Smooth muscle cell (in vitro differentiated cells): ENCODE measurements around the gene TMEM164. TPM values are rescaled to one million over a fixed set of nuclear protein-coding genes. Genes with fewer than 3 reads are reported as not detected.

Experiments used
- DNase-seq: peaks from one replicate; lab custom pipeline; 2025; ENCODE audit not compliant: unreplicated experiment; lab: John Stamatoyannopoulos, UW
- H2AFZ ChIP-seq: fragments of 200-600 bp; sonication (generic); 2 replicates; pipeline ENCODE4 v1.6.0; 2016; ENCODE audit warnings: antibody characterized with exemption, low read depth, mild to moderate bottlenecking
- H3F3A ChIP-seq: fragments of 200-600 bp; sonication (generic); 2 replicates; pipeline ENCODE4 v1.6.0; 2017; ENCODE audit warnings: antibody characterized with exemption, low read depth
- H3K27ac ChIP-seq: fragments of 200-600 bp; sonication (generic); 2 replicates; pipeline ENCODE4 v1.5.1; 2016; ENCODE audit warnings: low read depth, mild to moderate bottlenecking
- H3K27me3 ChIP-seq: fragments of 200-600 bp; sonication (generic); 2 replicates; pipeline ENCODE4 v1.6.1; 2016; ENCODE audit warnings: low read depth, mild to moderate bottlenecking
- H3K36me3 ChIP-seq: fragments of 200-600 bp; sonication (generic); 2 replicates; pipeline ENCODE4 v1.5.1; 2016; ENCODE audit warnings: low read depth
- H3K4me1 ChIP-seq: fragments of 200-600 bp; sonication (generic); 2 replicates; pipeline ENCODE4 v1.5.1; 2016; ENCODE audit warnings: low read depth
- H3K4me2 ChIP-seq: fragments of 200-600 bp; sonication (generic); 2 replicates; pipeline ENCODE4 v1.6.0; 2016; ENCODE audit warnings: mild to moderate bottlenecking
- H3K4me3 ChIP-seq: fragments of 200-600 bp; sonication (generic); 2 replicates; pipeline ENCODE4 v1.5.1; 2016; ENCODE audit warnings: mild to moderate bottlenecking
- H3K79me2 ChIP-seq: fragments of 200-600 bp; sonication (generic); 2 replicates; pipeline ENCODE4 v1.6.0; 2016; ENCODE audit warnings: low read depth, mild to moderate bottlenecking
- H3K9ac ChIP-seq: fragments of 200-600 bp; sonication (generic); 2 replicates; pipeline ENCODE4 v1.6.0; 2016; ENCODE audit warnings: low read depth
- H3K9me3 ChIP-seq: fragments of 200-600 bp; sonication (generic); replicated peaks from 2 replicates; pipeline ENCODE4 v1.5.1; 2016; ENCODE audit warnings: low read depth
- H4K20me1 ChIP-seq: fragments of 200-600 bp; sonication (generic); 2 replicates; pipeline ENCODE4 v1.6.0; 2016; ENCODE audit warnings: low read depth
- CTCF ChIP-seq: fragments of 200-600 bp; sonication (generic); IDR thresholded peaks from 2 replicates; pipeline ENCODE4 v1.5.1; 2017; ENCODE audit warnings: borderline replicate concordance, mild to moderate bottlenecking, antibody characterized with exemption; ENCODE audit not compliant: insufficient read depth, poor library complexity, severe bottlenecking
- WGBS: methylation state at CpG from one replicate; pipeline ENCODE4 v1.1.7; 2016; ENCODE audit warnings: low lambda C conversion rate; 5-methylcytosine and 5-hydroxymethylcytosine counted together
- polyA plus RNA-seq: library from polyadenylated mRNA; unstranded; fragments of >200 nt; fragmentation: Nextera tagmentation; extraction: Ambion mirVana; gene quantifications from 2 replicates; pipeline ENCODE4 v1.2.1, GENCODE V29; 2016
- total RNA-seq: library from RNA; depleted of rRNA; stranded (reverse); fragments of >200 nt; gene quantifications from 2 replicates; pipeline ENCODE4 v1.2.3, GENCODE V29; 2014

TMEM164 gene
- total and polyA plus RNA-seq, 2 experiments from 2014 or later: 1.5 to 8.9 TPM

DNA sequence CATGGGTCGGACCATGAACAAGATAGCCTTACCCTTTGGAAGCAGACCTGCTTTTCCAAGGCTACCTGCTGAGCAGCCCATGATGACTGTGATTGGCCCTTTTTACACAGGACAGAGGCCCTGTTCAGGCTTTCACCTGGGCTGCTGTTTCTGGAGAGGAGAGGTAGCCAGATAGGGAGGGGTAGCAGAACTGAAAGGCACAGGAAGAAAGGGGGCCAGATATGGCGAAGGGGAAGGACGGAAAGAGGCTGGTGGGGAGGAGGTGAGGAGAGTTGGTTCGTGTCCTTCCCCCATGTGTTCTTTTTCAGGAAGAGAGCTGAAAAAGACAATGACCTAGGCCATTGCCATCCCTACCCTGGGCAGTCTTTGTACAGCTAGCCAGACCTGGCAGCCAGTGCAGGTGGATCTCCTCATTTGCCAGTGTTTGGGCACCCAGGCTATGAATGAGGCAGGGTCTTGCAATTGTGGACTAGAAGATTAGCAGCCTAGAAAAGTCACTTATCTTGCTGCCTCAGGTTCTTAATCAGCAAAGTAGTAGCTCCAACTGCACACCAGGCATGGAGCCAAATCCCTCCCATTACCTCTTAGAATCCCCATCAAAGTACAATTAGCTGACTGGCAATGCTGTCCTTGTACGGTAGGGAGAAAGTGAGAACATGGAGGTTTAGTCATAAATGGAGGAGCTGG, 175.4 kb downstream of the TMEM164 start:
- Histone ChIP-seq H3K4me3 (no peak overlapping the region), H2AFZ (no peak overlapping the region), H3F3A (peaks cover 6% of the 10 kb centered on the region), H3K27ac (no peak overlapping the region), H3K4me1 (no peaks in the 10 kb centered on the region), H3K79me2 (no peaks in the 10 kb centered on the region), H3K9ac (no peak overlapping the region), H4K20me1 (no peaks in the 10 kb centered on the region), H3K27me3 (no peaks in the 10 kb centered on the region), H3K9me3 (no peaks in the 10 kb centered on the region), H3K4me2 (no peak overlapping the region), H3K36me3 (no peaks in the 10 kb centered on the region)
- WGBS: 75% methylated on average over 5 of the region's 5 CpGs
- TF ChIP-seq CTCF: no peak
- DNase-seq: no peak

DNA sequence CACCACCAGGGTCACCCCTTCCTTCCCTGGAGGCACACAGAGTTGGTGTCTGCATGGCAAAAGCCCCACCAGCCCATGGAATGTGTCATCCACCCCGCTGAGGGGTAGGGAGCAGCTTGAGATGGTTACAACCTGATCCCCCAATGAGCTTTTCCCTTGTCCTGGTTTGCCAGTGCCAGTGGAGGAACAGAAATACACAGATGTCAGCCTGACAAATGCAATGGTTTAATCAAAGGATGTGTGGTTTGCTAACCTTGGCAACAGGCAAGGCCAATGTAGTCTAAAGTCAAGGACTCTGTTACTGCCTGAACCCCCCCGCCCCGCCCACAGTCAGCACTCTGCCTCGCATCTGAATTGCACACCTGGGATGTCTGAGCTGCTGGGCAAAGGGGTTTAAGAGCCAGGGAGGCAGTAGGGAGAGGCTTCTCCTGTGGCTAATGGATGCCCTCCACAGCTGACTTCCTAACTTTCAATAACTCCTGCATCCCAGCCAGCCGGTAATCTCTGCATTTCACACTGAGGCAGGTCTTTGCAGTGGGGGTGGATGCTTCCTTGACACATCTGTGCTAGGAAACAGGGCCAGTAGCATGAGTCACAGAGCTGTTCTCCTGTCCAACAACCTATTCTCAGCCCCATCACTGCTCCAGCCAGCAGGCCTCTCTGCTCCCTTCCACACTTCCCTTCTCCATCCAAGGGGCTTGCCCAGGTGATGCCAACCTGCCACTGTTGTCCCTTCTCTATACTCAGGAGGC, 177.4 kb downstream of the TMEM164 start:
- H2AFZ ChIP-seq: no peak overlapping the region
- peaks cover 6% of the 10 kb centered on the region for H3F3A ChIP-seq
- peak overlapping the region; percentile 88 for H3K27ac ChIP-seq
- TF ChIP-seq CTCF: no peak
- H3K4me1 ChIP-seq: no peaks in the 10 kb centered on the region
- no peaks in the 10 kb centered on the region for H3K36me3 ChIP-seq
- no peak for DNase-seq
- H3K27me3 ChIP-seq: no peaks in the 10 kb centered on the region
- H3K4me2 ChIP-seq: peak overlapping the region; percentile 57
- H3K9ac ChIP-seq: no peak overlapping the region
- H4K20me1 ChIP-seq: no peaks in the 10 kb centered on the region
- H3K9me3 ChIP-seq: no peaks in the 10 kb centered on the region
- WGBS: 71% methylated on average over 5 of the region's 5 CpGs
- H3K4me3 ChIP-seq: no peak overlapping the region
- H3K79me2 ChIP-seq: no peaks in the 10 kb centered on the region

DNA sequence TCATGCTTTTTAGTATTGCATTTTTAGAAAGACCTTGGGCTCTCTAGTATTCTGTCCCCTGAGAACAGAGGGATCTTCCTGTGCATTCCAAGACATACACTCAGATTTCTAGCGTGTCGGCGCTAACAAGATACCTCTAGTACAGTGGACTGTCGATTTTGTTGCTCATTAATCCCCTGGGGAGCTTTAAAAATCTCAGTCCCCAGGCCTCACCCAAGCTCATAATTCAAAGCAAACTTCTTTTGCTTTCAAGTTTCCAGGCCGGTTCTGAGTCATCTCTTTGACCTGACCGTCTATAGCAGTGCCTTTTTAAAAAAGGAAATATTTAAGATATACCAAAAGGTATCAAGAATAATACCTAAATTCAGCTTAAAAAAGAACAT, 178.0 kb downstream of the TMEM164 start:
- no peaks in the 10 kb centered on the region for H3K36me3 ChIP-seq
- no peak overlapping the region for H3K4me3 ChIP-seq
- H3K4me1 ChIP-seq: no peaks in the 10 kb centered on the region
- no peaks in the 10 kb centered on the region for H3K79me2 ChIP-seq
- no peaks in the 10 kb centered on the region for H3K27me3 ChIP-seq
- no peak for DNase-seq
- H3K27ac ChIP-seq: peak overlapping the region; percentile 88
- no peak for TF ChIP-seq CTCF
- H3K4me2 ChIP-seq: peak overlapping the region; percentile 57
- H3F3A ChIP-seq: peaks cover 6% of the 10 kb centered on the region
- WGBS: 39% methylated on average over 6 of the region's 6 CpGs
- no peak overlapping the region for H2AFZ ChIP-seq
- H3K9ac ChIP-seq: peak overlapping the region; percentile 16
- H3K9me3 ChIP-seq: no peaks in the 10 kb centered on the region
- H4K20me1 ChIP-seq: no peaks in the 10 kb centered on the region
